SK-N-MC (cell line): ENCODE measurements around the gene GALNT9.

ENCODE experiments used
- EZH2 ChIP-seq: fragments of 200-600 bp; sonication (generic); IDR thresholded peaks from one replicate; pipeline ENCODE4 v1.6.1; 2017; ENCODE audit warnings: antibody characterized with exemption
- FOXP2 ChIP-seq: optimal IDR thresholded peaks from 2 replicates; pipeline ENCODE3; 2011; ENCODE audit warnings: mild to moderate bottlenecking, moderate library complexity; ENCODE audit not compliant: insufficient read depth; ENCODE audit errors: extremely low read length, control extremely low read depth
- POLR2AphosphoS5 ChIP-seq: IDR thresholded peaks from 2 replicates; pipeline ENCODE4 v1.6.1; 2012; ENCODE audit warnings: mild to moderate bottlenecking, low read depth, low read length, borderline replicate concordance

DNA sequence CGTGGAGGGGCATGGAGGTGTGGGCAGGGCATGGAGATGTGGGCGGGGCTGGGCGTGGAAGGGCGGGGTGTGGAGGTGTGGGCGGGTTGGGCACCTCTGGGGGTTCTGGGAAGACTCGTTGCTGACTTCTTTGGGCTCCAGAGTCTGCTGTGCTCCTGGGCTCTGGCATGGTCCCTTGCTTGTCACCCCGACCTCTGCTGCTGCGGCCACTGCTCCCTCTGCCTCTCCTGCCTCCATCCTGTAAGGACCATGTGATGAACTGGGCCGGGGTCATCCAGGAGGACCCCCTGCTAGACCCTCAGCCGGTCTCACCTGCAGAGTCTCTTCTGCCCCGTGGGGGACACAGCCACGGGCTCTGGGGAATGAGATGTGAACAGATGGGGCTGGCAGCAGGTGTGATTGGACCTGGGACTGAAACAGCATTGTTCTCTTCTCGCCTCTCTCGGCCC is 169.8 kb downstream of the GALNT9 start:
- no peak for TF ChIP-seq EZH2
- no peak for TF ChIP-seq POLR2AphosphoS5
- no peak for TF ChIP-seq FOXP2
